NCI-H1930 (cell line): ENCODE data around the gene DCAF10.
"Not testable (repeated sequence)": the region's sequence is repeated elsewhere in the genome, so short reads cannot be mapped to it uniquely, and the experiment has no call there.

ENCODE experiments used
- DNase-seq, 2 experiments: peaks; one replicate each; lab custom pipeline; 2025; lab: John Stamatoyannopoulos, UW

The DCAF10 gene, protein sequence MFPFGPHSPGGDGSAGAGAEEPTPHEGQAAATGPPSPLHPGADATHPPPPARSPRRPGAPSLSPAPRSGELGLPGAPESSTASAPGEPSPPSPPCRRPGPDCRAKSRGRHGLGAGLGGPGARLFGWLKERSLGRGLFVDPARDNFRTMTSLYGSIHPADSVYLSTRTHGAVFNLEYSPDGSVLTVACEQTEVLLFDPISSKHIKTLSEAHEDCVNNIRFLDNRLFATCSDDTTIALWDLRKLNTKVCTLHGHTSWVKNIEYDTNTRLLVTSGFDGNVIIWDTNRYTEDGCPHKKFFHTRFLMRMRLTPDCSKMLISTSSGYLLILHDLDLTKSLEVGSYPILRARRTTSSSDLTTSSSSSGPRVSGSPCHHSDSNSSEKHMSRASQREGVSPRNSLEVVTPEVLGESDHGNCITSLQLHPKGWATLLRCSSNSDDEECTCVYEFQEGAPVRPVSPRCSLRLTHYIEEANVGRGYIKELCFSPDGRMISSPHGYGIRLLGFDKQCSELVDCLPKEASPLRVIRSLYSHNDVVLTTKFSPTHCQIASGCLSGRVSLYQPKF

DNA sequence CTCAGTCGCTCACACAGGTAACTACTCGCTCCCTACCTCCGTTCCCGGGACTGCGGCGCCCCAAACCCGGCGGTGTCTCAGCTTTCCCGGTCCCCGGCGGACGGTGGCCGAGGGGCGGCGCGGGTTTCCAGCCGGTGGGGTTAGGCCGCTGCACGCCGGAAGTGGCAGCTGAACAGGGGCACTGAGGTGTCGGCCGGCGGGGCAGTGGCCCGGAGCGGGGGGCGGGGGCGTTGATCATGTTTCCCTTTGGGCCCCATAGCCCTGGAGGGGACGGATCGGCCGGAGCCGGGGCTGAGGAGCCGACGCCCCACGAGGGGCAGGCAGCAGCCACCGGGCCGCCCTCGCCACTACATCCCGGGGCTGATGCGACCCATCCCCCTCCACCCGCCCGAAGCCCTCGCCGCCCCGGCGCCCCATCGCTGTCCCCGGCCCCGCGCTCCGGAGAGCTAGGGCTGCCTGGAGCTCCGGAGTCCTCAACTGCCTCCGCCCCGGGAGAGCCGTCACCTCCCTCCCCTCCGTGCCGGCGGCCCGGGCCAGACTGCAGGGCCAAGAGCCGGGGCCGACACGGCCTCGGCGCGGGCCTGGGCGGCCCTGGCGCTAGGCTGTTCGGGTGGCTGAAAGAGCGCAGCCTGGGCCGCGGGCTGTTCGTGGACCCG, at the start of gene DCAF10:
Gene DCAF10 (plus strand): TSS at position 167 of the 656 bp plus-strand sequence. CDS start 70 bp downstream, at position 237.
- DNase-seq: peak; percentile 73 to 87

DNA sequence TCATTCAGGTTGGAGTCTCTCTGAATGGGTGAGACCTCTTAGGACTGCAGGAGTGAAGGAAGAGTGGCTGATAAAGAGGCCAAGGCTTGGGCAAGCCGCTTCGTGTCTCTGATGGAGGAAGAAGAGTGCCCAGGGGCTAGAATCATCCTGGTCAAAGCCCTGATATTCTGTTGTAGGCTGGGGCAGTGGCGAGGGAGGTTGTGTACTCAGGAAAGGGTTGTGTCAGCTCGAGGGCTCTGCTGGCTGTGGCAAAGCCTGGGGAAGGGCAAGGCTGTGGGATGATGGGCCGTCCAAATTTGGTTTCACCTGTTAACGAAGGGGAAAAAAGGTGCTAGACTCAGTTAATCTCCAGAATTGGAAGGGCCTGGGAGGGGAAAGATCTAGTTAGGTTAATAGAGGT, 49.4 kb upstream of the DCAF10 start:
- no peak for DNase-seq

DNA sequence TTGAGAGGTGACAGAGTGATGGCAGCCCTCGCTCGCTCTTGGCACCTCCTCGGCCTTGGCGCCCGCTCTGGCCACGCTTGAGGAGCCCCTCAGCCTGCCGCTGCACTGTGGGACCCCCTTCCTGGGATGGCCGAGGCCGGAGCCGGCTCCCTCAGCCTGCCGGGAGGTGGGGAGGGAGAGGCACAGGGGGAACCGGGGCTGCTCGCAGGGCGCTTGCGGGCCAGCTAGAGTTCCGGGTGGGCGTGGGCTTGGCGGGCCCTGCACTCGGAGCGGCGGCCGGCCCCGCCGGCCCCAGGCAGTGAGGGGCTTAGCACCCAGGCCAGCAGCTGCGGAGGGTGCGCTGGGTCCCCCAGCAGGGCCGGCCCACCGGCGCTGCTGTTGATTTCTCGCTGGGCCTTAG, 48.9 kb upstream of the DCAF10 start:
- DNase-seq: not testable (repeated sequence)

DNA sequence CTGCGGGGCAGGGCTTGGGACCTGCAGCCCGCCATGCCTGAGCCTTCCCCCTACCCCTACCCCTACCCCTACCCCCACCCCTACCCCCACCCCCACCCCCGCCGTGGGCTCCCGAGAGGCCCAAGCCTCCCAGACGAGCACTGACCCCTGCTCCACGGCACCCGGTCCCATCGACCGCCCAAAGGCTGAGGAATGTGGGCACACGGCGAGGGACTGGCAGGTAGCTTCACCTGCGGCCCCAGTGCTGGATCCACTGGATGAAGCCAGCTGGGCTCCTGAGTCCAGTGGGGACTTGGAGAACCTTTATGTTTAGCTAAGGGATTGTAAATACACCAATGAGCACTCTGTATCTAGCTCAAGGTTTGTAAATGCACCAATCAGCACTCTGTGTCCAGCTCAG, 48.5 kb upstream of the DCAF10 start:
- DNase-seq: not testable (repeated sequence)

DNA sequence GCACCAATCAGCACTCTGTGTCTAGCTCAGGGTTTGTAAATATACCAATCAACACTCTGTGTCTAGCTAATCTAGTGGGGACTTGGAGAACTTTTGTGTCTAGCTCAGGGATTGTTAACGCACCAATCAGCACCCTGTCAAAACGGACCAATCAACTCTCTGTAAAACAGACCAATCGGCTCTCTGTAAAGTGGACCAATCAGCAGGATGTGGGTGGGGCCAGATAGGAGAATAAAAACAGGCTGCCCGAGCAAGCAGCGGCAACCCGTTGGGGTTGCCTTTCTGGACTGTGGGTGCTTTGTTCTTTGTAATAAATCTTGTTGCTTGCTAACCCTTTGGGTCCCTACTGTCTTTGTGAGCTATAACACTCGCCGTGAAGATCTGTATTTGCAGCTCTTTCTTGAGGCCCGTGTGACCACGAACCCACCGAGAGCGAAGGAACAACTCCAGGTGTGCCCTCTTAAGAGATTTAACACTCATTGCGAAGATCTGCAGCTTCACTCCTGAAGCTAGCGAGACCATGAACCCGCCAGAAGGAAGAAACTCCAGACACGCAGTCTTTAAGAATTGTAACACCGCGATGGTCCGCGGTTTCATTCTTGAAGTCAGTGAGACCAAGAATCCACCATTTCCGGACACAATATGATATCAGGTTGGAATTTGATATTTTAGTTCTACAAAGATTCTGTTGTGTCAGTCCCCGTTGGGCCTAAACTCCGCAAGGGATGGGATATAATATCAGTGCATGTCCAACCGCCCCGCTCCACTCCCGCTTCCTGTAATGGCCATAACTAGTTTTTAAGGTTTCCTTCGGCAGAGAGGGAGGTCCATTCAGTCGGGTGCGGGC, 47.7 kb upstream of the DCAF10 start:
- DNase-seq: no peak

DNA sequence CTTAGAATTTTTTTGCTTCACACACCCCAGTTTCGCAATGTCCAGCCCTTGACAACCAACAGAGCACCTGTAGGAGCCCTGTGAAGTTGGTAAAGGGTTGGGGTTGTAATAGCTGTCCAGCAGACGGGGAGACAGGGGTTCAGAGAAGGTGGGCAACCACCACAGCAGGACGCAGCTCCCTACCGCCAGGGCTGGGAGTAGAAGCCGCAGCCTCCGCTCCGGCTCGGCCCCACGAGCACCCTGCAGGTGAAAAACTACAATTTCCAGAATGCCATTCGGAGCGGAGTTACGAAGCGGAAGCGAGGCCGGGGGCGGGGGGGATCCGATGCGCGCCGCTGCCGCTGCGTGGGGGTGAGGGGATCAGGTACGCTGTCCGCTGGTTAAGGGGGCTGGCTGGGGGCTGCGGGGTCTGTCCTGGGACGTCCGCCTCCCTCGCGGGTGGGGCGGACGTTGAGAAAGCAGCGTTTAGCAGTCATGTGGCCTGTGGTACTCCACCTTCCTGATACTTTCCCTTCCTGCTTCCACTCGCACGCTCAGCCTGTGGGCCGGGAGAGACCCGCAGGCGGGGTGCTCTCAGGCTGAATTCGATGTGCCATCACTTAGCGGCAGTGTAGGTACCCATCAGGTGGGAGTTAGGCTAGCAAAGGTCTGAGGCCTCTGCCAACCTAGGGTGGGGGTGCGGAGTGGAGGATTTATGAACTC, 47.0 kb upstream of the DCAF10 start, which contains the start of gene TRMT10B:
Gene TRMT10B (plus strand): TSS at position 317 of the 702 bp plus-strand sequence. CDS start 8,127 bp downstream, outside the sequence.
- DNase-seq: peak; percentile 65 to 73

DNA sequence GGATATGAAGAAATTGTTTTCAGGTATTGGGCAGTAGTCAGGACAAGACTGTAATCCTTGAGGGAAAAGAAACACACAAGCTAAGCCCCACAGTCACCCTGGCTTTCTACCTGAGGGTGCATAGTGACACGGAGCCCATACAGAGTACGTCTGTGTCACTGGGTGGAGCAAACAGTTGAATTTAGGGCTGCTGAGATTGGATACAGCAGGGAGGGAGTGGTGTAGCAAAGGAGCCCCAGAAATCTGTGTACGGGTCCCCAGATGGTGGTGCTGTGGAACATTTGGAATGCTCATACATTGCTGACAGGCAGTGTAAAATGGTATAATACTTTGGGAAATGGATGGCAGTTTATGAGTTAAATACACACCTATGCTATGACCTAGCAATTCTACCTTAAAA, 41.9 kb upstream of the DCAF10 start:
- DNase-seq: no peak

DNA sequence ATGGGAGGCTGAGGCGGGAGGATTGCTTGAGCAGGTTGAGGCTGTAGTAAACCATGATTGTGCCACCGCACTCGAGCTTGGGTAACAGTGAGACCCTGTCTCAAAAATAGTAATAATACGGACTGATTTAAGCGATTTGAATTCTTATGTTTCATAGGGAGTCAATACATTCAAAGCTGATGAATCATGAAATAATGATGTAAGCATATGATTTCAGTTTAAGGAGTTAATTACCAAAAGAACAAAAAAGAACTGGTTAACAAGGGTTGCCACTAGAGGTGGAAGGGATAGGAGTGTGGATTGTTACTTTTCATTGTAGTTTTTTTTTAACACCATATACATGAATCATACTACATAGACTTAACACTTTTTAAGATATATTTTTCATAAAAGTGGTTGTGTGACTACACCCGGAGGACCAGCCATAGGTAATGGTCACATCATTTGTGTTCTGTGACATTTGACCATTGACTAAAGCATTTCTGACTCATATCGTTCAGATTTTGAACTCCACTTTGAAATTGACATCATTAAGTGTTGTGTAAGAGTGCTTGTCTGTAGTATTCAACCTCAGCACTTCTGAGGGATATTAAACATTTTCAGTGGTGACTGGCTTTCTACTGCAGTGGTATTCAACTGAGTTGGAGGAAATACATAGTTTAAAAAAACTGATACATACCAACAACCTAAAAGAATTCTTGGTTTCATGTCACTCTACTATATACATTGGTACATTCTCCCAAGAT, 40.0 kb upstream of the DCAF10 start:
- no peak for DNase-seq

DNA sequence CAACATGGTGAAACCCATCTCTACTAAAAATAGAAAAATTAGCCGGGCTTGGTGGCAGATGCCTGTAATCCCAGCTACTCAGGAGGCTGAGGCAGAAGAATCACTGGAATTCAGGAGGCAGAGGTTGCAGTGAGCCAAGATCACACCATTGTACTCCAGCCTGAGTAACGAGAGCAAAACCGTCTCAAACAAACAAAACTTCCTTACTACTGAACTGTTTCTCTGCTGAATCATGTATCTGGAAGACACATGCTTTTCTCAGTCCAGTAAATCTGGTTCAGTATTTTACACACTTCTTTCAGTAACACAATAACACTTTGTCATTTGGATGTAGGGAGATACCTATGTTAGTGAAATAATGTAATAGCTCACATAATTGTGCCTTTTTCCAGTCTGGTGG, 39.1 kb upstream of the DCAF10 start:
- DNase-seq: no peak

DNA sequence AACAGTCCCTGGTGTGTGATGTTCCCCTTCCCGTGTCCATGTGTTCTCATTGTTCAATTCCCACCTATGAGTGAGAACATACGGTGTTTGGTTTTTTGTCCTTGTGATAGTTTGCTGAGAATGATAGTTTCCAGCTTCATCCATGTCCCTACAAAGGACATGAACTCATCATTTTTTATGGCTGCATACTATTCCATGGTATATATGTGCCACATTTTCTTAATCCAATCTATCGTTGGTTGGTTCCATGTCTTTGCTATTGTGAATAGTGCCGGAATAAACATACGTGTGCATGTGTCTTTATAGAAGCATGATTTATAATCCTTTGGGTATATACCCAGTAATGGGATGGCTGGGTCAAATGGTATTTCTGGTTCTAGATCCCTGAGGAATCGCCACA, 35.3 kb upstream of the DCAF10 start:
- DNase-seq: not testable (repeated sequence)

DNA sequence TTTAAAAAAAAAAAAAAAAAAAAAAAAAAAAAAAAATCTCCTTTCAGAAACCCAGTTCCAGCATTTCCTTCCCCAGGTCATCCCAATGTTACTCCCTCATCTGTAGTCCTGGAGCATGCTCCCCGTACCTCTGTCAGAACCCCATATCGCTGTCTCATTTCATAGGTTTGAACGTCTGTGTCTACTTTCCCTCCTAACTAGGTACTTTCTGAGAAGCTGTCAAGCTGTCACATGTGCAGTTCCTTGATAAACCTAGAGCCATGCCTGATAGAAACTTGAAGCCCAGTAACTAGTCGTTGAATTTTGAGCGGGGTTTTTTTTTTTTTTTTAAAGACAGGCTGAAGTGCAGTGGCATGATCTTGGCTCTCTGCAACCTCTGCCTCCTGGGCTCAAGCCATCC, 31.3 kb upstream of the DCAF10 start:
- DNase-seq: no peak

DNA sequence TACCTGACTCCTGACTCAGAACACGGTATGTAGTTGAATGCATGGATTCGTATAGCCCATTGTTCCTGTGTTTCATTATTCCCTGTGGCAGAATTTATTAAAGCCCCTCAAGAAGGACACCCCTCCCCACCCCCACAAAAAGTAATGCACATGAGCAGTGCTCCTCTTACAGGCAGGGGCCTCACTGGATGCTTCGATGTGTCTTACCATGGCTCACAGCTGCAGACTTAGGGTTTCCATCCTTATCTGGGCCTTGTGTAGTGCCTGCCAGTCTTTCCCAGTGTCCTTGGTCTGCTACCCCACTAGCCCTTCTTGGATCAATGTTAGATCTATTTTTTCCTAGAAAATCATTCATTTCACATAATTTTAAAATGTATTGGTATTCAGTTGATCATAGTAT, 30.6 kb upstream of the DCAF10 start:
- DNase-seq: no peak

DNA sequence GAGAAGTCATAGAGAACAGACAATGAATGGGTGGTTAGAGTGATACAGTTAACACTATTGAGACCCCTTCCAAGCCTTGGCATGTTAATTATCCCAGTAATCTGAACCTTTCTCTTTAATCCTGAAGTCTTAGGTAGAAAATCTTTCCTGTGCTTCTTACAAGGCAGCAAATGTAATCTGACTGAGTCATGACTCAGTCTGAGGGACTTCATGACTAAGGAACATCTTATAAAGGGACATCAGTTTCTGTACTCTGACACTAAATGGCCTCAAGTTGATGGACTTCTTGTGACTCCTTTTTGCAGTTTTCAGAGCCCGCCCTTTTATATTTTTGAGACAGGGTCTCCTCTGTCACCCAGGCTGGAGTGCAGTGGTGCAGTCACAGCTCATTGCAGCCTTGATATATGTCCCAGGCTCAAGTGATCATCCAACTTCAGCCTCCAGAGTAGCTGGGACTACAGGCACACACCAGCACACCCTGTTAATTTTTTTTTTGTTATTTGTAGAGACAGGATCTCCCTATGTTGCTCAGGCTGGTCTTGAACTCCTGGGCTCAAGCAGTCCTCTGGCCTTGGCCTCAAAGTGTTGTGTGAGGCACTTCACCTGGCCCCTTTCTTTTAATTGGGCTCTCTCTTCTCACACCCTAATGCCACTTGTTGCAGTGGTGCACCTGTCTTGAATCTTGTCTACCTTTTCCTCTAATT, 25.2 kb upstream of the DCAF10 start:
- no peak for DNase-seq

DNA sequence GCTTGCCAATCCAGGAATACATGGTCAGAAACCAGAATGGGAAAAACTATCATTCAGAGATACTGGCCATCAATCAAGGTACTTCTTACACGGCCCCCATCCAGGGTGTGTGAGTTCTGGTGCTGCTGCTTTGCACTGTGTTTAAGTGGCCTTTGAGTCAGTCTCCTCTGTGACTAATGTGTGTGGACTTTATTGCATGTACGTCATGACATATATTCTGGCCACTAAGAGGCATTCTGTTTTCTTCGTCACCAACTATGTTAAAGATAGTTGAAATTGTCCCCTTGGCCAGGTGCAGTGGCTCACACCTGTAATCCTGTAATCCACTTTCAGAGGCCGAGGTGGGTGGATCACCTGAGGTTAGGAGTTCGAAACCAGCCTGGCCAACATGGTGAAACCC, 24.3 kb upstream of the DCAF10 start:
- no peak for DNase-seq

DNA sequence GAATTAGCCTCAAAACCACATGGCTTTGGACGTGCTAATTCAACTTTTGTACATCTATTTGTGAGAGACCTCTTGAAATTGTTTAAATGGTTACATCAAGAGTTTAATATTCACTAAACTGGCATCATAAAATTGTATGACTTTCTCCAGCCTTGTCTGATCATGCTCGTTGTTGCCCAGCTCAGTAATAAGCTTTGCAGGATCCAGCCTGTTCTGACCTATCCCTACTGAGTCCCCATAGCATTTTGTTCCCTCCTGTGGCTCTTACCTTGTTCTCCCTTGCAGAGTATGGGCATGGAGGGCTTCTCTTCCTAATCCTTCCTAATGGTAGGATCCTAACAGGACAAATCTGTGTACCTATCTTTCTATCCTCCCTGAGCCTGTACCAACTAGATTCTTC, 22.1 kb upstream of the DCAF10 start:
- no peak for DNase-seq

DNA sequence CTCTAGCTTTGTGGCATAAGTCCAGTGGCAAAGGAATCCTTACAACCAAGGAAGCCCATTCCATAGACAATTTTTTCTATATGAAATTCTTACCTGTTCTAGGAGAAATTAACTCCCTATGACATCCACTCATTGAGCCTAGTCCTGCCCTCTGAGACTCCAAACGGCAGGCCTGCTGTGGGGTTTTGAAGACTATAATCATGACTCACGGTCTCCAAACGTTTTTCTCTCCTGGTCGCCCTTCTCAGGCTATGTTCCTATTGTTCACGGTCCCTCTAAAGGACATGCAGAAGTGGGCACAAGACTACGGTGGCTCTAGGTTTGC, 16.3 kb upstream of the DCAF10 start:
- no peak for DNase-seq

DNA sequence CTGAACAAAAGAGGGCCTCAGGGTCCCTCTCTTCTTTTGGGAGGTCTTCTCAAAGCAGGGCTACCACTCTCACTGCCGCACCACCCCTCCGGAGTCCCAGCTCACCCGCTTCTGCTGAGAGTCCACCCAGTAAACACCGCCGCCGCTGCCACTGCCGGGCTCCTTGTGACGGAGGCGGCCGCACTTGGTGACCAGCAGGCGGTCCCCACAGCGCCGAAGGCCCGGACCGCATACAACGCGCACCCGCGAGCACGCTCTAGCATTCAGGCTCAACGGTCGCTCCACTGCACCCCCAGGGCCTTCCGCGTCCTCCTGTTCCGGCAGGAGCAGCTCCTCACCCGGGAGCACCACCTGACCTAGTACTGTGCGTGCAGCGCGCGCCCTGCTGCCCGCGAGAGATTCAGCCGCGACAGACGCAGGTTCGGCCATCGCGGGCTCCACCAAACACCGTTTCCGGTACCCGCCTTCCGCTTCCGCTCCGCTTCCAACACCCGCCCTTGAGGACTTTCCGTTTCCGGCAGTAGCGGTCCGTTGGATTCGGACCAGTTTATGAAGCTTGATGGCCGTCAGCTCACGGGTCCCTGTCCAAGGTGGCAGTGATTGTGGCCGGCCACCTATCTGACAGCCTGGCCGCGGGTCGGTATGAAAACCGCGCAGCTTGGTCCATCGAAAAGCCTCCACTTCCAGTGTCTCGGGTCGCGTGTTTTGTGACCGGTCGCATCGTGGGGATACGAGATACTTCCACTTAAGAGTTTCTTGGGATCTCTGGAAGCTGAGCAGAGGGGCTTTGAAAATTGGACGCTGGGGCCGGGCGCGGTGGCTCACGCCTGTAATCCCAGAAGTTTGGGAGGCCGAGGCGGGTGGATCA, 15.7 kb upstream of the DCAF10 start, which contains the start of gene EXOSC3:
Gene EXOSC3 (minus strand): TSS at position 449 of the 868 bp plus-strand sequence. CDS start 20 bp downstream, at position 429.
- peak; percentile 85 to 87 for DNase-seq

DNA sequence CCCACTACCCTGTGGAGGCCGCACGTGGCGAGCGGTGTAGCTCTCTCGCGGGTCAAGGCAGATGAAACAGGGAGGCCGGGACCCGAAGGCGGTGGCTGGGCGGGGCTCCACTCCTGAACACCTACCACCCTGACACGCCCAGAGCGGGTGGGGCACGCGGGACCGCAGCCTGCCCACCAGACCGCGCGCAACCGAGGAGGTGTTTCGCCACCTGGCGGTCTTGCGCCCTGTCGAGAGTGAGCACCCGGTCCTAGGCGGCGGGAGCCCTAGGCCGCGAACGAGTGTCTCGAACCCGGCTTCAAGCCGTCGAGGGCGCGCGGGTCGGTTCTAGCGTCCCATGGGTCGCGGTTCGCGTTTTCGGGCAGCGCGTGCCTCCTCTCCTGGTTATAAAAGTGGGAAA, 13.5 kb upstream of the DCAF10 start:
- no peak for DNase-seq

DNA sequence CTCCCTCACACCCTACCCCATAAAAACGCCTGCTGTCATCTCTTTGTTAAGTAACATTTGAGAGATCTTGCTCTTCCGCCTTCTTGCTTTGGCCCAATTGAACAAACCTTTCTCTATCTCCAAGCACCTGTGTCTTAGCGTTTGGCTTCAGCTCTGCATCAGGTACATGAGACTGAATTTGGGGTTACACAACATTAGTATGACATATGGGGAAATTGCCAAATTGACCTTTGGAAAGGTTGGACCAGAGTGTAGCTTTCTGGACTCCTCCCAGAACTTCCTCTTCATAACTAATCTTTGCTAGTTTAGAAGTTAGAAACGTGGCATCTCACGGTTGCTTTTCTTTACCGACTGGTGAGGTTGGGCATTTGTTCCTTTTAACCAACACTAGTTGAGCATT, 12.3 kb upstream of the DCAF10 start:
- no peak for DNase-seq
